G401.6 (cell line): ENCODE data around the gene KIAA1614.
"Not testable (repeated sequence)": the region's sequence is repeated elsewhere in the genome, so short reads cannot be mapped to it uniquely, and the experiment has no call there.

Source experiments
- FAIRE-seq: peaks from 2 replicates; lab custom pipeline; 2012; peaks lifted over from hg19 to GRCh38; lab: Jason Lieb, UNC

Gene KIAA1614

DNA sequence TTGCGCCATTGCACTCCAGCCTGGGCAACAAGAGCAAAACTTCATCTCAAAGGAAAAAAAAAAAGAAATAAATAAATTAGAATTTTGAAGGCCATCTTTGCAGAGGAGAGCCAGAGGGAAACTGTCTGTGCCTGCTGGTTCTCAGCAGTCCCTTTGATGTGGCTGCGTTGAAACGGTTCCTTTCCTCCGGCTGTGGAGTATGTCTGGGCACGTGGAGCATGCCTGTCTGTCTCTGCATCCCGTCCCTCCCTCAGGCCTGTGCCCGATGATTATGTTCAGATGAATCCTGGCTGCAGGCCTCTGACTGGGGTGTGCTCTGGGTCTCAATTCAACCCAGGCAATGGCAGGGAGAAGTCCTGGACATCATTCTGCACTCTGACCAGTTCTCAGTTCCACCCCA is 33.4 kb downstream of the KIAA1614 start:
- no peak for FAIRE-seq

DNA sequence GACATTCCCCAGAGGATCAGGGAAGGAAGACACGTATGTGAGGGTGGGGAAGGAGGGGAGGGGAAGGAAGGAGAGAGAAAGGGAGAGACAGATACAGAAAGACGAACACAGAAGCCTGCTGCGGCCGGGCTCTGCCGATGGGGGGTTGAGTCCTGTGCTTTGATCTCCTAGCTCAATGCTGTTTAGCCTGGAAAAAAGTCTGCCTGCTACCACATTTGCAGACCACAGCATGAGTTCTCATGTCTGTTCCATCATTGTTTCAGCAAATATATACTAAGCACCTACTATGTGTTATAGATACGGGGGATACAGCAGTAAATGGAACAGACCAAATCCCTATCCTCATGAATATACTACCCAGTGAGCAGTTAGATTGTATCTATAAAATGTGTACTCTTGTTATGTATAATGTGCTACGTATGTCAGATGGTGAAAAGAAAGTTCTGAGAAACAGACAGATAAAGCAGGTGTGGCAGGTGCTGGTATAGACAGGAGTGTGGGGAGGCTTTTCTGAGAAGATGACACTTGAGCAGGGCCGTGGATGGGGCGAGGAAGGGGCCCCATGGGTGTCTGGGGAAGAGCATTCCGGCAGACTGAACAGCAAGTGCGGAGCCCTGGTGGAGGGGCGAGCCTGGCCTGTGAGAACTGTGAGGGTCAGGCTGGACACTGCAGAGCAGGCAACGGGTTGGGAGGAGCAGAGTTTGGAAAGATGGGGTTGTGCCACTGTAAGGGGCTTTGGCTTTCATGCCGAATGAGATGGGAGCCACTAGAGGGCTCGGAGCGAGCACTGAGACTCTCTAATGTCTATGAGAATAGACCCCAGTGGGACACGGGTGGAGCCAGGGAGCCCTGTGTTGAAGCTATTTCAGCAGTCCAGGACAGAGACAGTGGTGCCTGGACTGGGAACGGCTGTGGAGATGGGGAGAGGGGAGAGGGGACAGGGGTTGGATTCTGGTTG is 34.1 kb downstream of the KIAA1614 start:
- FAIRE-seq: no peak

DNA sequence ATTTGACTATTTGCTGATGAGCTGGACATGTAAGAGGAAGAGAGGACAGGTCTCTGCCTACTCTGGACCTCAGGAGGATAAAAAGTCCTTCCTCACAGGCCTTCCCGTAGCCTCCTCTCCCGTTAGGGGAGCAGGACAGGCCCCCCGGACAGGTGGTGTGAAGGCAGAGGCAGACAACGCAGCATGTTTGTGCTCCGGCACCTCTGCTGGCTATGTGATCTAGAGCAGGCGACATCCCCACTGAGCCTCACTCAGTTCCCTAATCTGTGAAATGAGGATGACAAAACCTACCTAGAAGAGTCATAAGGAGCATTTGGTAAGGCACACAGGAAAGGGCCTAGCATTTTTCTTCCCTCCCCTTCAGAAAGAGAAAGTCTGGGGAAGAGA is 34.8 kb downstream of the KIAA1614 start:
- FAIRE-seq: no peak

- FAIRE-seq: no peak
These were observed 35.4 kb downstream of the KIAA1614 start for GRCh38 chr1:180947901-180948640.

DNA sequence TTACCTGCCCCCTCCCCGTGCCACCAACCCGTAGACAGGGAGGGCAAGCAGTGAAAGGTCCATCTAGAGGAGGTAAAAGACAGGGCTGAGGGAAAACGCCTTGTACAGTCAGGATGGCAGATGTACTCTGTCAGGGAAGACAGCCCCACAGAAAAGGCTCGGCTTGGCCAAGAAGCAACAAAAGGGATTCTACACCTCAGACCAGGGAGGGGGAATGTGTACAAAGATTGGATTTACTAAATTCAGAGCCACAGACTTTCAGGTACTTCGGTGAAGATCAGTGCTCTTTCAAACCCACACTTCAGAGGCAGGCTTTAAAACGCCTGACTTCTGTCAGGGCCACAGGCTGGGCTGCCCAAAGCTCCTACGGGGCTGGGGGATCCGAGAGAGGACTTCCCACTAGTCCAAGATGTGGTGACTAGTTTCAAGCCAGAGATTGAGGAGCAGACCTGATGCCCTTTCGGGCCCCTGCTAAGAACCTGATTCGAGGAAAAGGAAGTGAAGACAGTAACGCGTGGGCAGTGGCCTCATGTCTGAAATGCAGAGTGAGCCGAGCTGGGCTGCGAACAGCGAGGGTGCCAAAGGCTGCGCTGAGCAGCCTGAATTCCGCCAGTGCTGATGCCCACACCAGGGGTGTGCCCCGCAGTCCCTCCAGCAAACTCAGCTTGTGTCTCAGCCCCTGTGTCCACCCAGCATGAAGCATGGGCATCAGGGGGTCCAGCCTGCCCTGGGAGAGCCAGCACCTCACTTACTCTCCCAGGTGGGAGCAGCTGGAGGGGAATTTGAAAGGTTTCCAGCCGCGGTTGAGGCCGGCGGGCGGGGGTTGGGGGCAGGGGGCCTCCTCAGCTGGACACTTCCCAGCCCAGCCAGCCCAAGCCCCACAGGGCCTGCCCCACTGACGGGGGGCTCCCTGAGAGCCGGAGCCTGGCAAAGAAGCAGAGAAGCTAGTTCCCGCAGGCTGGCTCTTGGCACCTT is 36.2 kb downstream of the KIAA1614 start:
- no peak for FAIRE-seq

DNA sequence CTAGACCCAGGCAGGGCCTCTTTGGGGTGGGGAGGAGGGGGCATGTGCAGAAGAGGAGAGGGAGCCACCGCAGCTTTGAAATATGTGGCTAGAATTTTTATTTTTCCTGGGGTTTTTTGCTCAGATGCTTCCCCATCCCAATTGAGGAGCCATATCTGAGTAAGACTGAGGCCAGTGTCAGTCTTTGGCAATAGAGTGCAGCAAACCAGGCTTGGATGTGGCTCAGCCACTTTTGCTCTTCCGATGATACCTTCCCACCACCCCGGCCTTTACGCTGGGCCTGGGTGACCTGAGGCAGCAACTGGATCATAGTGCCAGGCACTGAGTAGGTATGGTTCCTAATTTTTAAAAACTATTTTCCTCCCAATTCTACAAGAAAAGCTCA is 36.9 kb downstream of the KIAA1614 start:
- no peak for FAIRE-seq

GRCh38 chr1:180950321-180950720 is 37.6 kb downstream of the KIAA1614 start:
- FAIRE-seq: no peak

DNA sequence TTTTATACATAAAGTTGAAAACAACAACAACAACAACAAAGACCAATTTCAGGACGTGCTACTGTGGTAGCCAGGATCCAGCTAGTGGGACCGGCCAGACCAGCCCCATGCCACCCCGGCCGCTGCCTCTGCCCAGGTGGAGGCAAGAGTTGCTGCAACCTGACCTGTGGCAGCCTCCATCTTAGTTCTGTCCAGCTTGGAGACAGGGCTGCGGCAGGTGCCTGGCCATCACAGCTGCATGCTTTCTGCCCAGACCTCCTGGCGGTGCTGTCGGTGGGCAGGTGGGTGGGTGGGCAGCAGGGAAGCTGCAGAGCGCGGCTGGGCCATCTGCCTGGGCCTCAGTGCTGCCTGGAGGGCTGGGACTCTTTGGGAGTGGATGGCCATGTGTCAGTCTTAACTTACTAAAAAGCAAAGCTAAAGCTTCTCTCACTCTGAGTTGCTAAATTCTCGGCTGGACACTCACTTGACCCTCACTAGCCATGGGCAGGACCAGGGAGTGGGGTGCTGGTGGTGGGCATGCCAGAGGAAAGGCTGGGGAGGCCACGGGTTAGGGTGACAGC is 38.6 kb downstream of the KIAA1614 start:
- FAIRE-seq: no peak

GRCh38 chr1:180951836-180952656 is 39.3 kb downstream of the KIAA1614 start:
- FAIRE-seq: no peak

DNA sequence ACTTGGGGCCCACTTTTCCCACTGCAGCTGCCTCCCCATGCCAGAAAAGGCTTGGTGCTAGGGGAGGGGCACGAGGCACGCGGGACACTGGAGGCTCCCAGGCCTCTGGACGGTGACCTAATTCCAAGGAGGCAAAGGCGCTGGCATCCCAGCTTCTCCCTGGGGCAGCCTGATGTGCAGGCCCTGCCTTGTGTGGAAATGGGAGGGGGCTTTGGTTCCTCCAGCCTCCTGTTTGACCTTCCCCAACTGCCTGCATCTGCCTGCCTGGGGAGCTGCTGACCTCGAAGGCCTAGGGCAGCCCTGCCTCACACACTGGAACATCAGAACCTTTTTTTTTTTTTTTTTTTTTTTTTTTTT is 39.9 kb downstream of the KIAA1614 start:
- no peak for FAIRE-seq

- no peak for FAIRE-seq
These were observed 40.8 kb downstream of the KIAA1614 start for GRCh38 chr1:180953291-180954004.

GRCh38 chr1:180954005-180954800 is 41.5 kb downstream of the KIAA1614 start:
- no peak for FAIRE-seq

DNA sequence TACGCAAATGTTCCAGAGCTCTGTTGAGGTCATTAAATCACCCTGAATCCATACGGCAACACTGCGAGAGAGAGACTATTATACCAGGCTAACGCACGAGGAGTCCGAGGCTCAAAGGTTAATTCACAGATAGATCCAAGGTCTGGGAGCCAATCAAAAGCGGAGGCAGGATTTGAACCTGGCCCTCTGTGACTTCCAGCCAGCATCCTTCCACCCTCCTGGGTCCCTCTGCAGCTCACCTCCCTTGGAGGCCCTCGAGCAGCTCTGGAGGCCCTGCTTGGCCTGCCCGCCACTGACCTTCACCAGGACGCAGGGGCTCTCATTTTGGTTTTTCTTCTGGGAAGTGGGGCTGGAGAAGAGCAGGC is 42.1 kb downstream of the KIAA1614 start:
- no peak for FAIRE-seq

DNA sequence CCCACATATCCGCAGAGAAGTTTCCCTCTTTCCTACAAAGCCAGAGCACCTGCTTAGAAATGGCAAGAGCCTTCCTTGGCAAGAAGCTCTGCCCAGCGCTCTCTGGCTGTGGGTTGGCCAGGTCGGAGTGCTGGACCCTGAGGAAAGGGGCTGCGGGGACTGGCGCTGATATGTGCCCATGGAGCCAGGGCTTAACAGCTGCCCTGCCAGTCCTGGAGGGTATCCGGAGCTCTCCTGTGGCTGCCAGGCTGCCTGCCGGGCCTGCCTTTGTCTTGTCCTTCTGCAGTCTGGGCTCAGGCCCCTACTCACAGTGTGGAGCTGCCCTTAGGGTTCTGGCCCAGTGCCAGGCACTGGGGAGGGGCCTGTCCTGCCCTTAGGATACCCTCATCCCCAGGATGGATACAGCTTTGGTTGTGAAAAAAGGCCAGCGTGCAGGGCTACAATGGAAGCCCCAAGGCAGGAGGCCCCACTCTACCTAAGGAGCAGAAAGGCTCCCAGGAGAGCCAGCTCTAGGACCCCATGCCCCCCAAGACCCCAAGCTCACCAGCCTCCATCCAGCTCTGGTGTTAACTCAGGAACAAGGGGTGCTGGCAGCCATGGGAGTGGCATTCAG is 43.4 kb downstream of the KIAA1614 start:
- FAIRE-seq: no peak

- not testable (repeated sequence) for FAIRE-seq
These were observed 46.9 kb downstream of the KIAA1614 start for GRCh38 chr1:180959620-180960019.

DNA sequence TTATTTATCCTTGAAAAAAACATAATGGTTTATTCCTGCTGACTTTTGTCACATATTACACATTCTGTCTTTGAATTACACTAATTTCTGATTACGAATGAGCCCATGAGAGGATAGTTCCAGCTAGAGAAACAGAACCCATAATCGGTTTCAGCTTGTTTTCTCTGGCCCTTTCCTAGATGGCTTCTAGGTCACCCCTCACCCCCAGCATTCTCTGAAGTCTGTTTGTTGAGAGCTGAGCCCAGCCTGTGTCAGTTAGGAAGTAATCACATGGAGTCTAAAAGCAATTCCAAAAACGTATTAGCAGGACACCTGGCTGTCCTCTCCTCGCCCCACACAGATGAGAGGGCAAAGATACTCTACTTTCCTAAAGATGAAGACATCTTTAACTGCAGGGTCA is 48.9 kb downstream of the KIAA1614 start:
- FAIRE-seq: no peak

DNA sequence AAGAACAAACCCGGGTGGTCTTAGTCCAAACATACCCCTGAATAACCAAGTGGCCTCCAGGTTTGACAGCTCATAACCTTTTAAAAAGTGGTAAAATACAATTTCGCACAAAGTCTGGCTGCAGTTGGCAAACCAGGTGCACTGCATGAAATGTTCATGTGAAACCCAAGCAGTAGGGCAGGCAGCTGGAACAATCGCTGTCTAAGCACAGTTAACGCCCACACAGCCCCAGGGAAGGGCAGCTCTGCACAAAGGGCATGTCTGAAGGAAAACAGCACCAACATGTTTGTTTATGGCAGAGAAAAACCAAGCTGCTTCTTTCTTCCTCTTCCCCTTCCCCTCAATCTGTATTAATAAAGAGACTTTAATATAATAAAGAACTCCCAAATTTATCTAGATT is 49.5 kb downstream of the KIAA1614 start:
- no peak for FAIRE-seq

- FAIRE-seq: no peak
These were observed 51.4 kb downstream of the KIAA1614 start for GRCh38 chr1:180964056-180964455.

DNA sequence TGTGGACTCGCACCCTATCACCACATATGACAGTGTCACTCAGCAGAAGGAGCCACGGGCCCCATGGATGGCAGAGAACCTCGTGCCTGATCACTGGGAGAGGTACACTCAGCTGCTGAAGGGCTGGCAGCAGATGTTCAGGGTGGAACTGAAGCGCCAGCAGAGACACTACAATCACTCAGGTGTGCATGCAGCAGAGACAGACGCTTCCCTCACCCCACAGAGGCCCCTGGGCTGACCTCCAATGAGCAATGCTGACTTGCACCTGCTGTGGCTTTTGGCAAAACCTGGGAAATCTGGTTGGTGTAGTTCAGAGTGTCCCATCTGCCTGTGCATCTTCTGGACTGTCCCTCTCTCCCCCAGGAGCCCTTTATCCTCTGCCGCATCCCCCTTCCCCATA is 51.9 kb downstream of the KIAA1614 start:
- FAIRE-seq: no peak
